Skeletal muscle tissue (tissue), 4 donors: Measurements from ENCODE around the gene NOL4L. TPM values are rescaled to one million over a fixed set of nuclear protein-coding genes. Genes with fewer than 3 reads are reported as not detected.

Source experiments
- H3K27ac ChIP-seq: one replicate; pipeline ENCODE4 v1.7.0; 2013; ENCODE audit warnings: mild to moderate bottlenecking, low read depth, low read length, inconsistent platforms
- H3K27me3 ChIP-seq, 3 donors: one replicate each; pipeline ENCODE4 v1.7.0; 2013; ENCODE audit warnings: low read length in 3 of 3; ENCODE audit not compliant: control insufficient read depth in 3 of 3, insufficient read depth in 3 of 3
- H3K36me3 ChIP-seq, 3 donors: one replicate each; pipeline ENCODE4 v1.7.0; 2013; ENCODE audit warnings: low read length in 3 of 3; ENCODE audit not compliant: control insufficient read depth in 3 of 3, insufficient read depth in 3 of 3
- H3K4me1 ChIP-seq, 3 donors: one replicate each; pipeline ENCODE4 v1.7.0; 2013; ENCODE audit warnings: low read length in 3 of 3, mild to moderate bottlenecking in 3 of 3; ENCODE audit not compliant: control insufficient read depth in 3 of 3, insufficient read depth in 3 of 3
- H3K4me3 ChIP-seq, 3 donors: one replicate each; pipeline ENCODE4 v1.7.0; 2013; ENCODE audit warnings: low read length in 3 of 3
- H3K9ac ChIP-seq, 3 donors: one replicate each; pipeline ENCODE4 v1.7.0; 2013; ENCODE audit warnings: low read length in 3 of 3, mild to moderate bottlenecking in 3 of 3, moderate library complexity in 2 of 3, low read depth in 1 of 3
- H3K9me3 ChIP-seq, 3 donors: one replicate each; pipeline ENCODE4 v1.7.0; 2013; ENCODE audit warnings: low read length in 3 of 3; ENCODE audit not compliant: control insufficient read depth in 3 of 3
- total RNA-seq: library from RNA; depleted of rRNA; stranded (reverse); fragments of >200 nt; gene quantifications from one replicate; pipeline ENCODE4 v1.2.3, GENCODE V29; 2014
- donor health status: Osteomylitis.

Gene NOL4L
- total RNA-seq, 1 donor from 2014 or later, result 4.2 TPM

DNA sequence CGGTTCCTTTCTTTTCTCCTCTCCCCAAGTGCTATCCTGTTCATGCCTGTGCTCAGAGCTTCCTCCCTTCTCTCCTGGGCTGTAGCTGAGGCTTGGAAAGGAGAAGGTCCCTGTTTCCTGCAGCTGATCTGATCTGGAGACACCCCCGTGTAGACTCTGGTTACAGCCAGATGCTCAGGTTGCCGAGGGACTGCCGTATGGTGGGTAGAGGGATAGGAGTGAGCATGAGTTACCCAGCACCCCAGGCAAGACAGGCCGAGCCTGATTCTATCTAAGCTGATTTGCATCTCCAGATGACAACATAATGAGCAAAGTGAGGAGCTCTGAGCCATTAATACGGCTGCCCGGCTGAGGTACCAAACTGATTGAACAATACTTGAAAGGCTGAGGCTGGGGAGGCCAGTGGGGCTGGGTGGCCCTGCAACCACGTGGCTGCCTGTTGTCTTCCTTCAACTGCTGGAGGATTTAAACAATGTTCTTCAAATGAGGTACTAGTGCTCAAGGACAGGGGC lies 135.2 kb downstream of the NOL4L start:
- Histone ChIP-seq H3K27ac (no peak overlapping the region), H3K9ac (no peak overlapping the region), H3K4me3 (no peak overlapping the region), H3K4me1 (peaks cover 29 to 42% (median 30%) of the 10 kb centered on the region in 3 donors), H3K9me3 (no peaks in the 10 kb centered on the region), H3K36me3 (peaks cover 0 to 11% (median 8%) of the 10 kb centered on the region in 3 donors), H3K27me3 (no peaks in the 10 kb centered on the region)

DNA sequence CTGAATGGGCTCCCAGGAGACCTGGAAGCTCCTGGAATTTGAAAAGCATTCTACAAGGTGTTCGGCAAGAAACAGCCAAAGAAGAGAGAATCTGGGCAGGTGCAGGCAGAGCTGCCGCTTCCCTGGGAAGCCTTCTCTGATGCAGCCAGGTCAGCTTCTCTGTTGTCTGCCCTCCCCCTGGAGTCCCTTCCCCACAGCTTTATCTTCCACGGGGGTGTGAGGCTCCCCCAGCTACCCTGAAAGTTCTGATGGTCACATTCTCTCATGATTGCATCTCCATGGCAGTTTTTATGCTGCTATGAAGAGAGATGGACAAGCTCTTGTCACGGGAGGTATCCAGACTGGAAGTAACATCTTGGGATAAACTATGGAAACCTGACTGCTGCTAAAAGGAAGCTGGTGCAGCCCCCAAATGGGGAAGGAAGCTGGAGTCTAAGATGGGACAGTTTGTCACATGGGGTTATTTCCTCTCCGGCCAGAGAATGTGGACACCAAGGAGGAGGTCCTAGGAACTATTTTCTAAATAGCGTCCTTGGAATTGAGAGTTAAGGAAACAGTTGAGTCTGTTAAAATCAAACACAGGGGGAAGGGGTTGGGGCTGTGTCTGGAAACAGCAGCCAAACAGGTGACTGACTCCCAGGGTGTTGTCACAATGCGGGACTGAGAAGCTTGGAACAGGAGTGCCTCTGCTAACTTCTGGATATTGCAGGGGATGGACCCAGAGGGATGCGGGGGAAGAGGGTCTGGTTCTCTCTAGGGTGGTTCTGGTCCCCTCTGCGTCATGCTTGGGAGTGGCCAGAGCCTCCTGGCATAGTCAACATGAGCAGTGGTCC lies 135.9 kb downstream of the NOL4L start:
- H3K27ac ChIP-seq, result no peak overlapping the region
- H3K4me3 ChIP-seq, result no peak overlapping the region
- no peaks in the 10 kb centered on the region for H3K9me3 ChIP-seq
- no peaks in the 10 kb centered on the region for H3K27me3 ChIP-seq
- peaks cover 0 to 11% (median 8%) of the 10 kb centered on the region in 3 donors for H3K36me3 ChIP-seq
- H3K9ac ChIP-seq, result no peak overlapping the region
- peaks cover 29 to 42% (median 29%) of the 10 kb centered on the region in 3 donors for H3K4me1 ChIP-seq

DNA sequence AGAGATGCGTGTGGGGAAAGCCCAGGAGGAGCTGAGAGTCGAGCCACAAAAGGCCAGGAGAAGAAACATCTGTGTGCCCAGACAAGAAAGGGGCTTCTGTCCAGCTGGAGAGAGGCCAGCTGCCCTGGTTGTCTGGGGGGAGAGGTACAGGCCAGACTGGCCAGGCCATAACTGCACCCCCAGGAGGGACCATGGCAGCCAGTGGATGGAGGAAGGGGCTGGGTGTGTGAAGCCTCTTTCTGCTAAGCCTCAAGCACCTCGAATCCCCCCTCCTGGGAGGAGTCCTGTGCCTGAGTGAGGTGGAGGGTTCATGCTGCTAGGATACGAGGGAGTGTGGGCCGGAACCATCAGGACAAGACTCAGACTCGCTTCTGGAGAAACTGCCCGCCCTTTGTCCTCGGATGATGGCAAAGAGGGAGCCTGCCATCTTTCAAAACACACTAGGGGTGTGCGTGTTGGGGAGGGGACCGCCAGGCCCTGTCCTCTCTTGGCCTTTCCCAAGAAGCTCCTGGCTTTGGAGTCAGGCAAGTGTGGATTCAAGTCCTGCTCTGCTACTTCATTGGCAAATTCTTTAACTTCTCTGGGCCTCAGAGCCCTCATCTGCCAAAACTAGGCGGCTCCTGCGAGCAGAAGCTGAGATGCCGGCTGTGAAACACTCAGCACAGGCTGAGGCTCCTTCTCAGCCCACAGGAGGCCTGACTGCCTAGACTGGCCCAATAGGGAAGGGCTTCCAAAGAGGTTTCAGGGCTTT lies 136.7 kb downstream of the NOL4L start:
- no peak overlapping the region for H3K4me3 ChIP-seq
- H3K27me3 ChIP-seq, result no peaks in the 10 kb centered on the region
- H3K4me1 ChIP-seq, result peaks cover 29 to 42% (median 29%) of the 10 kb centered on the region in 3 donors
- H3K9ac ChIP-seq, result peak overlapping the region in 1 of 3 donors; percentile 16
- no peaks in the 10 kb centered on the region for H3K9me3 ChIP-seq
- no peak overlapping the region for H3K27ac ChIP-seq
- peaks cover 0 to 11% (median 8%) of the 10 kb centered on the region in 3 donors for H3K36me3 ChIP-seq

DNA sequence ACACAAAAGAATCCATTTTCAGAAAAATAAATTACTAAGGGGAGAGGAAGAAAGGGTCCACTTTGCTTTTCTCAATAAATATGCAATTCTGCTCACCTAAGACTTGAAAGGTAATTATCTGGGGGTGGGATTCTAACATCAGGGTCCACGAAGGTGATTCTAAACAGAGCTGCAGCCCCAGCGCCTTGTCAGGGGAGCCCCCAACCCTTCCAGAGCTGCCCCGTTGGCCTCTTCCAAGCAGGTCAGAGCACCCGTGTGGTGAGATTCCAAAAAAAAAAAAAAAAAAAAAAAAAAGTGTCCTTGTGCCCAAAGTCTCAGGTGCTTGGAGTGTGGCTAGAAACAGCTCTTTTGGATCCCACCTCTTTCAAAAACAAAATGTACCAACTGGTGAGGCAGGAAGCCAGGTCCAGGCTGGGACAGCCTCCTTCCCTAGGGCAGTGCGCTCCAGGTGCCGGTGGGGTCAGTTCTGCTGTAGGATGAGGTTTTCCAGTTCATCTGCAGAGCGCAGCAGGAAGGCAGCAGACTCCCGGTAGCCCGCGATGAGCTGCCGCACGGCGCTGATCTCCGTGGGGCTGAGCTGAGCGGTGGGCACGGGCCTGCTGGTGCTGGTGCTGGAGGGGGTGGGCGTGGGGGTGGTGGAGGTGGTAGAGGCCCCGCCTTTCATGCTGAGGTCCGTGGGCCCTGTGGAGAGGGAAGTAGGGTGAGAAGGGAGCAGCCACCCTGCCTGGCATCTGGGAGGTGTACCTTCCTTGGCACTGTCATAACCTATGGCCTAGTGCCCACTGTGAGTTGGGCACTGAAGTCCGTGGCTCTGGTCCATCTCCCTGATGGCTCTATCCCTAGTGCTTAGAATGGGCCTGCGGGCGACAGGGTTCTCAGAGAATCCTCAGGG lies 137.8 kb downstream of the NOL4L start:
- Histone ChIP-seq H3K36me3 (peaks cover 4 to 10% (median 8%) of the 10 kb centered on the region in 3 donors), H3K4me3 (no peak overlapping the region), H3K9me3 (no peaks in the 10 kb centered on the region), H3K9ac (peak overlapping the region in 1 of 3 donors; percentile 40), H3K4me1 (peaks cover 29 to 42% (median 29%) of the 10 kb centered on the region in 3 donors), H3K27me3 (no peaks in the 10 kb centered on the region), H3K27ac (no peak overlapping the region)

DNA sequence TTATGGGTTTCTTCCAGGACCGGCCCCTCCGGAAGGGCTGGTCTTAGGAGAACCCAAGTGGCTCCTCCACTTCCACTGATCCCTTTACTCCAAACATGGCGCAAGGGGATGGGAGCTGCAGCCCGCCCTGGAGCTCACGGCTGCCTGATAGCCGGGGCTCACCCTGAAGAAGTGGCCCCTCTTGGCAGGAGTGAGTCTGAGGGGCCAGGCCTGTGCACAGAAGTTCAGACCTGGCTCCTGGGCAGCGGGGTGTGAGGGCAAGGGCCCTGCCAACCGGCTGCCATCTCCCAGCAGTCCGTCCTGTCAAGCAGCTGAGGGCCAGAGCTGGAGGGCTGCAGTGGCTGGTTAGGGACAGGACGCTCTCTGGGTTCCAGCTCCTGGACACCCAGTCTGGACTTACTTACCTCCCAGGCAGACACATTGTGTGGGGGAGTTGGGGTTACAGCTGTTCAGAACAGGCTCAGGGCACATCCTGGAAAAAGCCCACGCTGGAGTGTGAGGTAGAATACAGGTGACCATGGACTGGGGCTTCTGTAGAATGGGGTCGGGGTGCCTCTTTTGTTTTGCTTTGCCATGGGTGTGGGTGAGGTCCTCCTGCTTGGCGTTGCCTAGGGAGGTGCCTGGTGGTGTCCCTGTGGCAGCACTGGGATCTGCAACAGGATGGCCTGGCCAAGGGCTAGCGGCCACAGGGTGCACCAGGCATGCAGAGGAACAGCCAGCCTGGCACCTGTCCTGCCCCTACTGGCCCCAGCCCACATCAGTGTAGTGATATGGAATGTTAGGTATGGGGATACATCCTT lies 138.6 kb downstream of the NOL4L start:
- H3K27ac ChIP-seq, result no peak overlapping the region
- H3K27me3 ChIP-seq, result no peaks in the 10 kb centered on the region
- H3K9ac ChIP-seq, result peak overlapping the region in 1 of 3 donors; percentile 33
- peaks cover 29 to 41% (median 29%) of the 10 kb centered on the region in 3 donors for H3K4me1 ChIP-seq
- H3K9me3 ChIP-seq, result no peaks in the 10 kb centered on the region
- H3K4me3 ChIP-seq, result no peak overlapping the region
- peaks cover 4 to 13% (median 8%) of the 10 kb centered on the region in 3 donors for H3K36me3 ChIP-seq

DNA sequence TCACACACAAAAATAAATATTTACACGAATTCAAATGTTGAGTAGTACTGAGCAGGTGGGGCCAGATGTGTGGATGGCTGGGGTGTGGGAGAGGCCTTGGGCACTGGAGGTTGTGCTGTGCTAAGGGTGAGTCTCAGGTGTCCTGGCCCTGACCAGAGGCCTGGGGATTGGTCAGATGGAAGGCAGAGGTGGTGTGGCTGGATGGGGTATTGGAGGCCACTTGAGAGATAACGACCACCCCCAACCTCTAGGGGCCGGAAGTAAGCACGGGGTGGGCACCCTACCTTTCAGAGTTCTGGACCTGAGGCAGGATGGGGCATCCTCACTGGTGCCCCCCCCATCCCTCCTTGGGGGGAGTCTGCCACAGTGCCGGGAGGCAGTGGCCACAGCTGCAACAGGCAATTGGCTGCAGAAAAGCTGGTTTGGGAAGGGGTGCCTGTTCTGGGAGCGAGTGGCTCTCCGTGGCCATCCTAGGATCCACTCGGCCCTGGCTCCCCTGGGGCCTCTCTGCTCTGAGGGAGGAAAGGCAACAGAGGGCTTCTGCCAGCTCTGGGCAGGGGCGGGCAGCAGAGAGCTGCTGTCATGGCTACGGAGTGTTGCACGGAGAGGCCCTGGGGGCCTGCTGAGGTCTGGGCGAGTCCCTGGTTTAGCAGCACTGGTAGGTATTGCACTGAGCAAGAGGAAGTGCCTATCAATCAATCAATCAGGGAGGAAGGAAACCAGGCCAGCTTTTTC lies 139.4 kb downstream of the NOL4L start:
- Histone ChIP-seq H3K4me3 (no peak overlapping the region), H3K36me3 (peaks cover 7 to 13% (median 8%) of the 10 kb centered on the region in 3 donors), H3K4me1 (peaks cover 27 to 33% (median 29%) of the 10 kb centered on the region in 3 donors), H3K27ac (no peak overlapping the region), H3K9me3 (no peaks in the 10 kb centered on the region), H3K27me3 (no peaks in the 10 kb centered on the region), H3K9ac (peak overlapping the region in 1 of 3 donors; percentile 33)

DNA sequence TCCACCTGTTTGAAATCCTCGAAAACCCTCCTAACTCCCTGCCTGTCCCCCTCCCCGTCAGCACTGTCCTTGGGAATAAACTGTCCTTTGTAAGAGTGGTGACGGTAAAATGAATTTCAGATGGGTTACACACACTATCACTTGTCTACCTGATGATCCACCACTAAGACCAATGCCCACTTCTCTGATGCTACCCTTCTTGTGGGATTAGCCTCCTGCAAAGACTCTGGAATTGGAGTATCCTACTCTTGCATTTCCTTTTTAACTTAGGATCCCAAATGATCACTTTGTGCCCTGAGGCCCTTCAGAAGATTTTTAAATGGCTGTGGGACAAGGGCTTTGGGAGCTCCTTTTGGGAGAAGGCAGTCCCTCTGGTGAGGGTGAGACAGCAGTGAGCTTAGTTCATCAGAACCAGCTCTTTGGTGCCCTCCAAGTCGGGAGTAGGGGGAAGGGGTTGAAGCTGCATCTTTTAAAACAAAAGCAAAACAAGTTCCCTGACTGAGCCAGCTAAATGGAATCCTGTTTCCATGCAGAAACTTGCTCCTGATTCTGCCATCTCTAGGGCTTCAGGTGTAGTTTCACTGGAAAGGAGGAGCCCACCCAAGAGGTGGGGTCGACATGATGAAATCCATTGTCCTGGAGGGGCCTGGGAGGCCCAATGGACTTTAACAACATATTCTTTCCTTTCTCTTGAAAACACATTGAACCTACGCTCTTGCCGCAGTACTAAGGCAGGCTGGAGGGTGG lies 140.5 kb downstream of the NOL4L start:
- H3K4me3 ChIP-seq, result no peak overlapping the region
- H3K9me3 ChIP-seq, result no peaks in the 10 kb centered on the region
- H3K27me3 ChIP-seq, result no peaks in the 10 kb centered on the region
- no peak overlapping the region for H3K27ac ChIP-seq
- H3K36me3 ChIP-seq, result peaks cover 8 to 17% (median 14%) of the 10 kb centered on the region in 3 donors
- H3K9ac ChIP-seq, result no peak overlapping the region
- peaks cover 20 to 25% (median 24%) of the 10 kb centered on the region in 3 donors for H3K4me1 ChIP-seq

DNA sequence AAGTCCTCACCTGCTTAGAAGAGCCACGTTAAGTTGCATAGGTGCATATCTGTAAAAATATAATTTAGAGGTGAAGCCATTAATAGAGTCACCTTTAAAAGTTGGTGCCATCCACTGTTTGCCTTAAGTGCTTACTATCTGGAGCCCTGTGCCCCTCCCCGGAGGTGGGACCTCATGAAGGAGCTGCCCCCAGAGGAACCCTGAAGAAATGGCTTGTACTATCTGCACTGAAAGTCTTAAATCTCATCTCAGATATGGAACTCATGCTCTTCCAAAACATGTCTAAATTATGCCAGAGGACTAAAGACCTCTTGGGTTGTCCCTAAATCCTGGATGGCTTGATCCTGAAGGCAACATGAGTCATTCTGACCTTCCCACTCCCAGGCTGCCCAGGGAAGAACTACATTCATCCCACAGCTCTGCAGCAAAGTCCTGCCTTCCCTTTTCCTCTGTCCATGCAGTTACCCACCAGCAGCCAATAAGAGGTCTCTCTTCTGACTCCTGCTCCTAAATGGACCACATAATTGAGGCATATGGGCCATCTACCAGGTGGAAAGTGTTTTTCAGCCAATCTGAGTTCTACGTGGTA lies 141.7 kb downstream of the NOL4L start:
- Histone ChIP-seq H3K4me1 (peaks cover 13 to 28% (median 24%) of the 10 kb centered on the region in 3 donors), H3K27me3 (no peaks in the 10 kb centered on the region), H3K27ac (no peak overlapping the region), H3K36me3 (peaks cover 14 to 23% (median 18%) of the 10 kb centered on the region in 3 donors), H3K9ac (no peak overlapping the region), H3K9me3 (no peaks in the 10 kb centered on the region), H3K4me3 (no peak overlapping the region)
